ENCODE results near the gene REPS1. TPM values are rescaled to one million over a fixed set of nuclear protein-coding genes. Genes with fewer than 3 reads are reported as not detected.

REPS1 gene
- total RNA-seq, 1 experiment from 2014 or later = 63.4 TPM

GRCh38 chr6:139013185-139013800 is 25.2 kb upstream of the REPS1 start:
- Histone ChIP-seq H3K27ac (ENCODE audit: low read depth, low read length, poor library complexity, severe bottlenecking) (no peak overlapping the region), H3K9me3 (ENCODE audit: low read depth, low read length, poor library complexity, severe bottlenecking) (no peaks in the 10 kb centered on the region), H3K4me3 (ENCODE audit: low read depth, low read length, poor library complexity, severe bottlenecking) (no peak overlapping the region), H3K4me1 (ENCODE audit: insufficient read depth, low read length, poor library complexity, severe bottlenecking) (no peaks in the 10 kb centered on the region), H3K36me3 (ENCODE audit: insufficient read depth, low read length, poor library complexity, severe bottlenecking) (no peaks in the 10 kb centered on the region), H3K27me3 (replicated peaks; ENCODE audit: insufficient read depth, low read depth, low read length, poor library complexity) (no peaks in the 10 kb centered on the region)
- TF ChIP-seq CTCF (conservative IDR thresholded peaks at IDR 0.05; ENCODE audit: low read depth, low read length) = no peak
- TF ChIP-seq EZH2 (IDR thresholded peaks at IDR 0.05; ENCODE audit: borderline replicate concordance, low read depth, low read length, poor library complexity, severe bottlenecking) = no peak
- CTCF ChIA-PET = no interaction called here
- POLR2A ChIA-PET (ENCODE audit: low non-redundant PET) = no interaction called here
- intact Hi-C loops (cut with micrococcal nuclease; ENCODE audit: unreplicated experiment) = no loop called here
- no TSS peak for BruUV-seq (replicated peaks)
- DNase-seq (ENCODE audit: low spot score) = no peak

GRCh38 chr6:139011980-139012379 is 23.9 kb upstream of the REPS1 start:
- no peak for TF ChIP-seq EZH2 (IDR thresholded peaks at IDR 0.05; ENCODE audit: borderline replicate concordance, low read depth, low read length, poor library complexity, severe bottlenecking)
- no peak overlapping the region for H3K27ac ChIP-seq (ENCODE audit: low read depth, low read length, poor library complexity, severe bottlenecking)
- H3K27me3 ChIP-seq (replicated peaks; ENCODE audit: insufficient read depth, low read depth, low read length, poor library complexity) = no peaks in the 10 kb centered on the region
- H3K4me1 ChIP-seq (ENCODE audit: insufficient read depth, low read length, poor library complexity, severe bottlenecking) = no peaks in the 10 kb centered on the region
- intact Hi-C loops (cut with micrococcal nuclease; ENCODE audit: unreplicated experiment) = no loop called here
- no peak overlapping the region for H3K4me3 ChIP-seq (ENCODE audit: low read depth, low read length, poor library complexity, severe bottlenecking)
- CTCF ChIA-PET = no interaction called here
- no peaks in the 10 kb centered on the region for H3K36me3 ChIP-seq (ENCODE audit: insufficient read depth, low read length, poor library complexity, severe bottlenecking)
- H3K9me3 ChIP-seq (ENCODE audit: low read depth, low read length, poor library complexity, severe bottlenecking) = no peaks in the 10 kb centered on the region
- DNase-seq (ENCODE audit: low spot score) = no peak
- POLR2A ChIA-PET (ENCODE audit: low non-redundant PET) = no interaction called here
- no TSS peak for BruUV-seq (replicated peaks)

- H3K4me3 ChIP-seq (ENCODE audit: low read depth, low read length, poor library complexity, severe bottlenecking) = no peak overlapping the region
- ChIA-PET POLR2A (ENCODE audit: low non-redundant PET) (no interaction called here), CTCF (no interaction called here)
- no TSS peak for BruUV-seq (replicated peaks)
- no peak overlapping the region for H3K27ac ChIP-seq (ENCODE audit: low read depth, low read length, poor library complexity, severe bottlenecking)
- H3K9me3 ChIP-seq (ENCODE audit: low read depth, low read length, poor library complexity, severe bottlenecking) = no peaks in the 10 kb centered on the region
- H3K27me3 ChIP-seq (replicated peaks; ENCODE audit: insufficient read depth, low read depth, low read length, poor library complexity) = no peaks in the 10 kb centered on the region
- no peaks in the 10 kb centered on the region for H3K4me1 ChIP-seq (ENCODE audit: insufficient read depth, low read length, poor library complexity, severe bottlenecking)
- no peaks in the 10 kb centered on the region for H3K36me3 ChIP-seq (ENCODE audit: insufficient read depth, low read length, poor library complexity, severe bottlenecking)
- intact Hi-C loops (cut with micrococcal nuclease; ENCODE audit: unreplicated experiment) = no loop called here
- TF ChIP-seq EZH2 (IDR thresholded peaks at IDR 0.05; ENCODE audit: borderline replicate concordance, low read depth, low read length, poor library complexity, severe bottlenecking) (no peak), CTCF (conservative IDR thresholded peaks at IDR 0.05; ENCODE audit: low read depth, low read length) (no peak)
- no peak for DNase-seq (ENCODE audit: low spot score)
Observed at GRCh38 chr6:139010674-139011073, 22.6 kb upstream of the REPS1 start.

DNA sequence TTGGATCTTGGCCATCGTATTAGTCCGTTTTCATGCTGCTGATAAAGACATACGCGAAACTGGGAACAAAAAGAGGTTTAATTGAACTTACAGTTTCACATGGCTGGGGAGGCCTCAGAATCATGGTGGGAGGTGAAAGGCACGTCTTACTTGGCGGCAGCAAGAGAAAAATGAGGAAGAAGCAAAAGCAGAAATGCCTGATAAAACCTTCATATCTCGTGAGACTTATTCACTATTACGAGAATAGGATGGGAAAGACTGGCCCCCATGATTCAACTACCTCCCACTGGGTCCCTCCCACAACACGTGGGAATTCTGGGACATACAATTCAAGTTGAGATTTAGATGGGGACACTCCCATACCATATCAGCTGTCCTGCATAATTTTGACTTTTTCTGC is 20.1 kb upstream of the REPS1 start:
- Histone ChIP-seq H3K27ac (ENCODE audit: low read depth, low read length, poor library complexity, severe bottlenecking) (no peak overlapping the region), H3K27me3 (replicated peaks; ENCODE audit: insufficient read depth, low read depth, low read length, poor library complexity) (no peaks in the 10 kb centered on the region), H3K9me3 (ENCODE audit: low read depth, low read length, poor library complexity, severe bottlenecking) (no peaks in the 10 kb centered on the region), H3K36me3 (ENCODE audit: insufficient read depth, low read length, poor library complexity, severe bottlenecking) (no peaks in the 10 kb centered on the region), H3K4me1 (ENCODE audit: insufficient read depth, low read length, poor library complexity, severe bottlenecking) (no peaks in the 10 kb centered on the region), H3K4me3 (ENCODE audit: low read depth, low read length, poor library complexity, severe bottlenecking) (no peak overlapping the region)
- intact Hi-C loops (cut with micrococcal nuclease; ENCODE audit: unreplicated experiment) = no loop called here
- no TSS peak for BruUV-seq (replicated peaks)
- CTCF ChIA-PET = no interaction called here
- no peak for DNase-seq (ENCODE audit: low spot score)
- POLR2A ChIA-PET (ENCODE audit: low non-redundant PET) = interaction anchor here (0.6 kb wide), 1 partner anchor 250 kb away, joined by 3 read pairs; no protein-coding TSS in a partner anchor
- no peak for TF ChIP-seq CTCF (conservative IDR thresholded peaks at IDR 0.05; ENCODE audit: low read depth, low read length)
- no peak for TF ChIP-seq EZH2 (IDR thresholded peaks at IDR 0.05; ENCODE audit: borderline replicate concordance, low read depth, low read length, poor library complexity, severe bottlenecking)
